Liver (tissue), 9 donors: ENCODE measurements around the gene CD6. TPM values are rescaled to one million over a fixed set of nuclear protein-coding genes. Genes with fewer than 3 reads are reported as not detected.
A peak's percentile ranks its signal among the peaks of the same experiment; 100 is the strongest.

Experiments
- DNase-seq: peaks from one replicate; pipeline ENCODE4 v3.0.0-alpha.2; 2017; ENCODE audit warnings: low spot score
- H3K27ac ChIP-seq, 2 donors: one replicate each; pipeline ENCODE4 v1.7.0; 2013; ENCODE audit warnings: inconsistent platforms in 2 of 2, low read length in 2 of 2, control low read depth in 1 of 2, low read depth in 1 of 2, mild to moderate bottlenecking in 1 of 2
- H3K27me3 ChIP-seq, 4 donors: one replicate each; pipeline versions ENCODE4 v1.6.1 to v1.7.0; 2013; ENCODE audit warnings: low read length in 3 of 4, inconsistent platforms in 1 of 4, mild to moderate bottlenecking in 1 of 4, moderate library complexity in 1 of 4; ENCODE audit not compliant: control insufficient read depth in 4 of 4, insufficient read depth in 4 of 4
- H3K36me3 ChIP-seq, 4 donors: one replicate each; pipeline versions ENCODE4 v1.6.1 to v1.7.0; 2013; ENCODE audit warnings: low read length in 3 of 4, mild to moderate bottlenecking in 3 of 4, low read depth in 1 of 4, moderate library complexity in 1 of 4; ENCODE audit not compliant: control insufficient read depth in 4 of 4, insufficient read depth in 3 of 4
- H3K4me1 ChIP-seq, 4 donors: one replicate each; pipeline versions ENCODE4 v1.6.1 to v1.7.0; 2013; ENCODE audit warnings: low read length in 3 of 4, mild to moderate bottlenecking in 3 of 4, moderate library complexity in 1 of 4; ENCODE audit not compliant: control insufficient read depth in 4 of 4, insufficient read depth in 4 of 4
- H3K4me3 ChIP-seq, 3 donors: one replicate each; pipeline versions ENCODE4 v1.6.1 to v1.7.0; 2013; ENCODE audit warnings: low read length in 3 of 3, control low read depth in 1 of 3, low read depth in 1 of 3, mild to moderate bottlenecking in 1 of 3
- H3K9ac ChIP-seq, 2 donors: one replicate each; pipeline ENCODE4 v1.7.0; 2013; ENCODE audit warnings: low read length in 2 of 2, mild to moderate bottlenecking in 2 of 2, moderate library complexity in 2 of 2, control low read depth in 1 of 2, low read depth in 1 of 2
- H3K9me3 ChIP-seq, 4 donors: one replicate each; pipeline versions ENCODE4 v1.6.1 to v1.7.0; 2013; ENCODE audit warnings: low read length in 3 of 4; ENCODE audit not compliant: control insufficient read depth in 4 of 4
- CTCF ChIP-seq: fragments of 150-350 bp; IDR thresholded peaks from 2 replicates; pipeline ENCODE4 v1.5.1; 2017; ENCODE audit warnings: improper control_type of control experiment, low read depth, low read length; ENCODE audit not compliant: missing input control
- EGR1 ChIP-seq, 2 donors: IDR thresholded peaks; 2 replicates each; pipeline ENCODE4 v1.6.1; 2016 to 2018; ENCODE audit warnings: antibody characterized with exemption in 2 of 2, low read depth in 2 of 2
- FOXA1 ChIP-seq: IDR thresholded peaks from 2 replicates; pipeline ENCODE4 v1.6.1; 2016; ENCODE audit warnings: antibody characterized with exemption
- GABPA ChIP-seq, 2 donors: IDR thresholded peaks in 1 of 2; conservative IDR thresholded peaks in 1 of 2; 2 replicates each; pipeline ENCODE4 v1.6.1; 2016; ENCODE audit warnings: antibody characterized with exemption in 2 of 2, mild to moderate bottlenecking in 1 of 2, moderate library complexity in 1 of 2
- HNF4A ChIP-seq, 2 donors: conservative IDR thresholded peaks; 2 replicates each; pipeline ENCODE4 v1.6.1; 2016; ENCODE audit warnings: antibody characterized with exemption in 2 of 2, mild to moderate bottlenecking in 2 of 2
- HNF4G ChIP-seq: IDR thresholded peaks from 2 replicates; pipeline ENCODE4 v1.6.1; 2016; ENCODE audit warnings: antibody characterized with exemption
- MAX ChIP-seq: IDR thresholded peaks from 2 replicates; pipeline ENCODE4 v1.6.1; 2016; ENCODE audit warnings: antibody characterized with exemption
- NR2F2 ChIP-seq: IDR thresholded peaks from 2 replicates; pipeline ENCODE4 v1.6.1; 2016; ENCODE audit warnings: antibody characterized with exemption
- REST ChIP-seq: IDR thresholded peaks from 2 replicates; pipeline ENCODE4 v1.6.1; 2016; ENCODE audit warnings: antibody characterized with exemption, mild to moderate bottlenecking
- RXRA ChIP-seq, 2 donors: IDR thresholded peaks; 2 replicates each; pipeline ENCODE4 v1.6.1; 2017 to 2018; ENCODE audit warnings: antibody characterized with exemption in 2 of 2, mild to moderate bottlenecking in 1 of 2
- SP1 ChIP-seq: IDR thresholded peaks from 2 replicates; pipeline ENCODE4 v1.6.1; 2018; ENCODE audit warnings: antibody characterized with exemption, mild to moderate bottlenecking
- TAF1 ChIP-seq: conservative IDR thresholded peaks from 2 replicates; pipeline ENCODE4 v1.6.1; 2016; ENCODE audit warnings: antibody characterized with exemption, mild to moderate bottlenecking
- YY1 ChIP-seq: IDR thresholded peaks from 2 replicates; pipeline ENCODE4 v1.6.1; 2016; ENCODE audit warnings: antibody characterized with exemption, mild to moderate bottlenecking
- ZBTB33 ChIP-seq: IDR thresholded peaks from 2 replicates; pipeline ENCODE4 v1.6.1; 2016; ENCODE audit warnings: antibody characterized with exemption
- WGBS: extraction: QIAGEN DNeasy Blood & Tissue Kit; methylation state at CpG from one replicate; pipeline ENCODE4 v1.1.7; 2013; 5-methylcytosine and 5-hydroxymethylcytosine counted together
- polyA plus RNA-seq, 2 donors: library from polyadenylated mRNA; stranded (reverse) in 1 of 2; unstranded in 1 of 2; fragments of 200-250 nt in 1 of 2; fragments of >200 nt in 1 of 2; fragmentation: Nextera tagmentation in 1 of 2; extraction: Ambion mirVana in 1 of 2; gene quantifications; one replicate each; pipeline versions ENCODE4 v1.2.1 to v1.2.3, GENCODE V29; 2013 to 2015
- total RNA-seq, 2 donors: library from RNA; depleted of rRNA; stranded (reverse); fragments of >200 nt; gene quantifications; one replicate each; pipeline ENCODE4 v1.2.3, GENCODE V29; 2014
- donor health status: healthy.
- donor health status: healthy.
- donor health status: healthy.
- donor health status: healthy.
- donor health status: healthy.

Gene CD6
- total and polyA plus RNA-seq, 4 donors, result 0.31 to 0.59 (median 0.45) TPM

GRCh38 chr11:61007383-61007955 lies 36.0 kb downstream of the CD6 start:
- Histone ChIP-seq H3K4me1 (peaks cover 2 to 14% (median 10%) of the 10 kb centered on the region in 4 donors), H3K4me3 (peak overlapping the region in 1 of 3 donors; percentile 31), H3K9me3 (no peaks in the 10 kb centered on the region), H3K27ac (no peak overlapping the region), H3K27me3 (peaks cover 0 to 13% (median 3%) of the 10 kb centered on the region in 4 donors), H3K9ac (no peak overlapping the region), H3K36me3 (no peaks in the 10 kb centered on the region)
- TF ChIP-seq TAF1 (no peak), HNF4G (no peak), HNF4A (conservative IDR thresholded peaks at IDR 0.05) (no peak), REST (no peak), FOXA1 (no peak), RXRA (IDR thresholded peaks at IDR 0.05) (no peak), YY1 (no peak), SP1 (no peak), CTCF (no peak), NR2F2 (no peak), GABPA (IDR thresholded peaks at IDR 0.05 in 1 of 2, conservative IDR thresholded peaks at IDR 0.05 in 1 of 2) (no peak), MAX (no peak), EGR1 (IDR thresholded peaks at IDR 0.05; ENCODE audit: low read depth in 2 of 2) (no peak), ZBTB33 (no peak)
- DNase-seq, result no peak
- 6% methylated on average over 52 of the region's 52 CpGs for WGBS
